Endothelial cell of umbilical vein (primary cell): ENCODE measurements around the gene CLSTN2. TPM values are rescaled to one million over a fixed set of nuclear protein-coding genes. Genes with fewer than 3 reads are reported as not detected.

ENCODE experiments used
- BruUV-seq: library from RNA; stranded (reverse); fragments of 400-500 nt; replicated peaks from 2 replicates; lab custom pipeline; 2021; lab: Mats Ljungman, UMichigan
- CTCF ChIA-PET: fragments of 300-600, 350-600 bp; sonication (Branson Sonifier 250); formaldehyde crosslinking; loops from one replicate; lab custom pipeline; 2021; ENCODE audit warnings: antibody characterized with exemption, inconsistent platforms; lab: Charles Lee
- POLR2A ChIA-PET: fragments of 300-600, 350-600 bp; sonication (Branson Sonifier 250); formaldehyde crosslinking; loops from one replicate; lab custom pipeline; 2021; ENCODE audit warnings: antibody characterized with exemption, inconsistent platforms; lab: Charles Lee
- DNase-seq: peaks from one replicate; pipeline ENCODE4 v3.0.0-alpha.2; 2011; ENCODE audit warnings: low read depth, low spot score
- FAIRE-seq: peaks from 2 replicates; lab custom pipeline; 2011; peaks lifted over from hg19 to GRCh38; lab: Jason Lieb, UNC
- H2AFZ ChIP-seq: 2 replicates; pipeline ENCODE4 v1.6.0; 2012; ENCODE audit warnings: low read depth, low read length, control low read depth, inconsistent platforms
- H3K27ac ChIP-seq: 2 replicates; pipeline ENCODE4 v1.5.1; 2011; ENCODE audit warnings: low read depth, mild to moderate bottlenecking, control low read depth, low read length, moderate library complexity; ENCODE audit not compliant: insufficient read depth
- H3K27me3 ChIP-seq, 2 experiments: 2 replicates each; pipeline versions ENCODE4 v1.6.0 to v1.6.1; 2011; ENCODE audit warnings: low read length in 2 of 2, mixed read lengths in 1 of 2; ENCODE audit not compliant: control insufficient read depth in 2 of 2, insufficient read depth in 2 of 2
- H3K36me3 ChIP-seq, 2 experiments: 2 replicates in 1 of 2; 3 replicates in 1 of 2; pipeline ENCODE4 v1.5.1; 2011; ENCODE audit warnings: low read length in 2 of 2, mild to moderate bottlenecking in 1 of 2, moderate library complexity in 1 of 2; ENCODE audit not compliant: control insufficient read depth in 2 of 2, insufficient read depth in 2 of 2; ENCODE audit errors: extremely low read depth in 1 of 2
- H3K4me1 ChIP-seq: 3 replicates; pipeline ENCODE4 v1.5.1; 2011; ENCODE audit warnings: mild to moderate bottlenecking, low read length; ENCODE audit not compliant: control insufficient read depth, insufficient read depth; ENCODE audit errors: extremely low read depth
- H3K4me2 ChIP-seq: 2 replicates; pipeline ENCODE4 v1.6.1; 2011; ENCODE audit warnings: low read length, control low read depth, mixed read lengths; ENCODE audit not compliant: insufficient read depth
- H3K4me3 ChIP-seq, 3 experiments: fragments of 200-600 bp in 1 of 3; sonication (generic), shearing (Covaris generic) in 1 of 3; replicated peaks in 1 of 3; 2 replicates each; pipeline ENCODE4 v1.5.1; 2011 to 2016; ENCODE audit warnings: control low read depth in 3 of 3, low read length in 3 of 3, mild to moderate bottlenecking in 2 of 3, inconsistent platforms in 1 of 3, low read depth in 1 of 3, moderate library complexity in 1 of 3; ENCODE audit not compliant: insufficient read depth in 1 of 3
- H3K79me2 ChIP-seq: 2 replicates; pipeline ENCODE4 v1.6.0; 2012; ENCODE audit warnings: low read length, inconsistent platforms; ENCODE audit not compliant: control insufficient read depth, insufficient read depth
- H3K9ac ChIP-seq: replicated peaks from 2 replicates; pipeline ENCODE3; 2011; ENCODE audit warnings: low read length, control low read depth; ENCODE audit not compliant: insufficient read depth; ENCODE audit errors: extremely low read depth
- H3K9me1 ChIP-seq: replicated peaks from 3 replicates; pipeline ENCODE4 v1.6.0; 2011; ENCODE audit warnings: mild to moderate bottlenecking, low read length; ENCODE audit not compliant: control insufficient read depth, insufficient read depth; ENCODE audit errors: extremely low read depth
- H3K9me3 ChIP-seq: replicated peaks from 2 replicates; pipeline ENCODE4 v1.5.1; 2012; ENCODE audit warnings: low read length, inconsistent platforms; ENCODE audit not compliant: control insufficient read depth, insufficient read depth
- H4K20me1 ChIP-seq: replicated peaks from 2 replicates; pipeline ENCODE3; 2011; ENCODE audit warnings: mild to moderate bottlenecking, low read length; ENCODE audit not compliant: control insufficient read depth, insufficient read depth; ENCODE audit errors: extremely low read depth
- CTCF ChIP-seq, 2 donors: IDR thresholded peaks; 1 replicate in 1 of 2; 2 replicates in 1 of 2; pipeline ENCODE4 v1.5.1; 2011; ENCODE audit warnings: low read length in 2 of 2, mild to moderate bottlenecking in 2 of 2, moderate library complexity in 2 of 2, control low read depth in 1 of 2, inconsistent platforms in 1 of 2, low read depth in 1 of 2; ENCODE audit not compliant: insufficient read depth in 1 of 2; ENCODE audit errors: extremely low read depth in 1 of 2
- EZH2 ChIP-seq: IDR thresholded peaks from 2 replicates; pipeline ENCODE4 v1.6.1; 2012; ENCODE audit warnings: borderline replicate concordance, low read depth, mild to moderate bottlenecking, moderate library complexity, low read length, inconsistent platforms; ENCODE audit not compliant: severe bottlenecking
- FOS ChIP-seq: IDR thresholded peaks from 2 replicates; pipeline ENCODE4 v1.6.1; 2011; ENCODE audit warnings: mild to moderate bottlenecking, low read length, moderate library complexity, borderline replicate concordance; ENCODE audit not compliant: insufficient read depth
- GATA2 ChIP-seq: IDR thresholded peaks from 2 replicates; pipeline ENCODE4 v1.7.0; 2011; ENCODE audit warnings: low read depth, mild to moderate bottlenecking, moderate library complexity, mixed read lengths, low read length; ENCODE audit not compliant: insufficient read length, insufficient read depth
- JUN ChIP-seq: IDR thresholded peaks from 2 replicates; pipeline ENCODE4 v1.6.1; 2011; ENCODE audit warnings: borderline replicate concordance, low read depth; ENCODE audit not compliant: insufficient read length, insufficient read depth
- MAX ChIP-seq: IDR thresholded peaks from 2 replicates; pipeline ENCODE4 v1.6.1; 2011; ENCODE audit not compliant: insufficient read depth, insufficient read length
- POLR2A ChIP-seq: IDR thresholded peaks from 2 replicates; pipeline ENCODE4 v1.6.1; 2012; ENCODE audit warnings: low read depth, mild to moderate bottlenecking, control low read depth, low read length
- POLR2AphosphoS5 ChIP-seq: IDR thresholded peaks from 2 replicates; pipeline ENCODE4 v1.6.1; 2012; ENCODE audit warnings: low read depth, mild to moderate bottlenecking, control low read depth, low read length, moderate library complexity; ENCODE audit not compliant: insufficient read depth
- dilution Hi-C: fragments of 300-500 bp; cut with MboI; formaldehyde crosslinking; loops from one replicate; pipeline ENCODE4 v1.15.0; 2019; ENCODE audit warnings: low sequenced_read_pairs; ENCODE audit not compliant: extremely low pct_ligation_motif_present
- intact Hi-C: fragments of 100-400 bp; cut with micrococcal nuclease; formaldehyde crosslinking; loops from one replicate; pipeline ENCODE4 v1.10.0; 2022
- polyA plus RNA-seq, 4 experiments: library from polyadenylated mRNA; depleted of rRNA in 3 of 4; stranded (reverse) in 3 of 4; unstranded in 1 of 4; fragments of >200 nt; gene quantifications; 2 replicates each; pipeline versions ENCODE4 v1.2.1 to v1.2.3, GENCODE V29; 2011 to 2012; ENCODE audit warnings: missing spikeins in 1 of 4
- total RNA-seq: library from RNA; stranded (reverse); gene quantifications from 2 replicates; pipeline ENCODE4 v1.2.3, GENCODE V29; 2021

The CLSTN2 gene
- total and polyA plus RNA-seq, 2 donors (not counting 3 experiments of a cell fraction or from before 2014, with no cell fraction given): 0.26 to 0.38 TPM

- ChIA-PET POLR2A (no interaction called here), CTCF (no interaction called here)
- no peak overlapping the region for H3K4me3 ChIP-seq
- H3K4me2 ChIP-seq: no peak overlapping the region
- BruUV-seq: no TSS peak
- no peaks in the 10 kb centered on the region for H3K36me3 ChIP-seq
- H3K27ac ChIP-seq: no peak overlapping the region
- no peaks in the 10 kb centered on the region for H3K9me1 ChIP-seq
- no peak overlapping the region for H3K9ac ChIP-seq
- intact Hi-C loops: no loop called here
- no peaks in the 10 kb centered on the region for H4K20me1 ChIP-seq
- no peaks in the 10 kb centered on the region for H3K27me3 ChIP-seq
- no peaks in the 10 kb centered on the region for H3K4me1 ChIP-seq
- no peak overlapping the region for H2AFZ ChIP-seq
- H3K9me3 ChIP-seq: no peaks in the 10 kb centered on the region
- no peak for DNase-seq
- H3K79me2 ChIP-seq: no peaks in the 10 kb centered on the region
- no peak for FAIRE-seq
- dilution Hi-C loops: no loop called here
- no peak for TF ChIP-seq POLR2A
- TF ChIP-seq CTCF (IDR thresholded peaks at IDR 0.05; ENCODE audit: extremely low read depth in 1 of 2, insufficient read depth in 1 of 2, low read depth in 1 of 2, low read length in 2 of 2): no peak
- no peak for TF ChIP-seq EZH2
- no peak for TF ChIP-seq MAX
- TF ChIP-seq FOS: no peak
- TF ChIP-seq JUN: no peak
These were observed 528.4 kb downstream of the CLSTN2 start for GRCh38 chr3:140463355-140463754.

GRCh38 chr3:140465988-140466387 lies 531.0 kb downstream of the CLSTN2 start:
- Histone ChIP-seq H3K4me3 (no peak overlapping the region), H3K9ac (no peak overlapping the region), H4K20me1 (no peaks in the 10 kb centered on the region), H3K27me3 (no peaks in the 10 kb centered on the region), H3K9me1 (no peaks in the 10 kb centered on the region), H3K9me3 (no peaks in the 10 kb centered on the region), H3K4me2 (no peak overlapping the region), H3K79me2 (no peaks in the 10 kb centered on the region), H3K4me1 (no peaks in the 10 kb centered on the region), H3K27ac (no peak overlapping the region), H3K36me3 (no peaks in the 10 kb centered on the region), H2AFZ (no peak overlapping the region)
- BruUV-seq: no TSS peak
- TF ChIP-seq POLR2AphosphoS5: no peak
- no peak for TF ChIP-seq JUN
- no peak for TF ChIP-seq EZH2
- no peak for TF ChIP-seq FOS
- TF ChIP-seq CTCF (IDR thresholded peaks at IDR 0.05; ENCODE audit: extremely low read depth in 1 of 2, insufficient read depth in 1 of 2, low read depth in 1 of 2, low read length in 2 of 2): no peak
- TF ChIP-seq GATA2: no peak
- intact Hi-C loops: no loop called here
- FAIRE-seq (no peak), DNase-seq (no peak)
- CTCF ChIA-PET: no interaction called here
- dilution Hi-C loops: no loop called here
- POLR2A ChIA-PET: no interaction called here
